GM12873 (cell line): ENCODE measurements around the gene NRXN2.

Source experiments
- TF ChIP-seq, protein P1 (sequence below): IDR thresholded peaks from 2 replicates; pipeline ENCODE4 v1.5.1; 2012; ENCODE audit warnings: low read depth, mild to moderate bottlenecking, moderate library complexity, low read length, control low read depth; ENCODE audit not compliant: insufficient read depth; ENCODE audit errors: missing control alignments

The NRXN2 gene

DNA sequence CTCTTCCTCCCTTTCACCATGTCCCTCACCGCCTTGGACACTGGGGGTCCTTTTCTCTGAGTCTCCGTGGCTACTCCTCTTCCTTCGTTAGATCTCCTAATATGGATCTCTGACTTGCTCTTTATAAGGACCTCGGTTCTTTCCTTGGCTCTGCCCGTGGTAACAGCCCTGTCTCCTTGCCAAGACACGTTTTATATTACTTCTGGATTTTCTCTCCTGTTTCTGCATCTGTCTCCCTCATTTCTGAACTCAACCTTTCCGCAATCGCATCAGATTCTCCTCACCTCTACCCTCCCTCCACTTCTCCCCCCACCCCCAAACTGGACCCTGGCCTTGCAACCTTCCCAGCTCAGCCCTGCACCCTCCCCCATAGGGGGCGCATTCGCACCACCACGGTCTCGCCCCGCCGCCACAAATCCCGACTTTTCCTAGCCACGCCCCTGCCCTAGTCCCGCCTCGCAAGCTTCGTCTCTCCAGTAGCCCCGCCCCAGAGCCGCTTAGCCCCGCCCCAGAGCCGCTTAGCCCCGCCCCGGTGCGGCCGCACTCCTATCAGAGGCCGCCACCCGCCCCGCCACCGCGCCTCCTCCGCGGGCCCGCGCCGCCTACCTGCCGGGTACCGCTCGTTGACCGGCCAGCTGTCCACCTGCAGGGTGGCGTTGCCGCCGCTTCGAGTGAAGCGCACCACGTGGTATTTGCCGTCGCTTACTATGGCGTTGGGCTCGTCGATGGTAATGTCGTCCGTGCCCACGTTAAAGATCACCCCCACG is 93.0 kb downstream of the NRXN2 start:
- TF ChIP-seq, protein P1, sequence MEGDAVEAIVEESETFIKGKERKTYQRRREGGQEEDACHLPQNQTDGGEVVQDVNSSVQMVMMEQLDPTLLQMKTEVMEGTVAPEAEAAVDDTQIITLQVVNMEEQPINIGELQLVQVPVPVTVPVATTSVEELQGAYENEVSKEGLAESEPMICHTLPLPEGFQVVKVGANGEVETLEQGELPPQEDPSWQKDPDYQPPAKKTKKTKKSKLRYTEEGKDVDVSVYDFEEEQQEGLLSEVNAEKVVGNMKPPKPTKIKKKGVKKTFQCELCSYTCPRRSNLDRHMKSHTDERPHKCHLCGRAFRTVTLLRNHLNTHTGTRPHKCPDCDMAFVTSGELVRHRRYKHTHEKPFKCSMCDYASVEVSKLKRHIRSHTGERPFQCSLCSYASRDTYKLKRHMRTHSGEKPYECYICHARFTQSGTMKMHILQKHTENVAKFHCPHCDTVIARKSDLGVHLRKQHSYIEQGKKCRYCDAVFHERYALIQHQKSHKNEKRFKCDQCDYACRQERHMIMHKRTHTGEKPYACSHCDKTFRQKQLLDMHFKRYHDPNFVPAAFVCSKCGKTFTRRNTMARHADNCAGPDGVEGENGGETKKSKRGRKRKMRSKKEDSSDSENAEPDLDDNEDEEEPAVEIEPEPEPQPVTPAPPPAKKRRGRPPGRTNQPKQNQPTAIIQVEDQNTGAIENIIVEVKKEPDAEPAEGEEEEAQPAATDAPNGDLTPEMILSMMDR = no peak

DNA sequence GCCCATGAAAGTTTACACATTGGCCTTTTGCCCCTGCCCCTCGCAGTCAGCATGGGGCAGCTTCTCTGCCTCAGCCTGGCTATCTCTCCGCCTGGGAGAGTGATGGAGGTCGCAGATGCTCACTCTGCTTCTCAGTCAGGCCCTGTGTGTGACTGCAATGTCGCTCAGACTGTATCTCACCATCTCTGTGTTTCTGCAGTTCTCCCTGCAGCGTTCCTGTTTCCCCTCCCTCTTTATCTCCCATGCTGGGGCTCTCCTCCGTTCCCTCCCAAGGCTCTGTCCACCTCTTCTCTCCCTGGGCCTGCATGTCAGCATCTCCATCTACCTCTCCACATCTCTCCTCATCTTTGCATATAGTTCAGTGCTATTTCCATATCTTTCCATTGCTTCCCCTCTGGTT is 93.9 kb downstream of the NRXN2 start:
- TF ChIP-seq, protein P1 = no peak

DNA sequence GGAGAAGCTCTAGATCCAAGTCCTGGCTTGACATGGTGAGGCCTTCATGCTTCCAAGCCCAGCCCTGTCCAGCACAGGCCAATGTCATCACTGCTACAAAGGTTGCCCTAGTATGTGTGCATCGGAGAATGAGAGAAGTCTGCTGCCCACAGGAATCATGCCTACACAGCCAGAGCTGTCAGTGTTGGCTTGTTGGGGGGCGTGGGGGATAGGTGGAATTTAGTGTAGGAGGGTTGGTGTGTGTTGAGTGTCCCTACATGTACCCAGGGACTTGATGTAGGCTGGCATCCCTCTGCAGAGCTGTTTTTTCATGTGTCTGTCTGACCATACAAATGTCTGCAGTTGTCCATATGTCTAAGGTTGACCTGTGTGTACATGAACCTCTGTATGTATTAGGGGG is 94.4 kb downstream of the NRXN2 start:
- TF ChIP-seq, protein P1 = no peak

DNA sequence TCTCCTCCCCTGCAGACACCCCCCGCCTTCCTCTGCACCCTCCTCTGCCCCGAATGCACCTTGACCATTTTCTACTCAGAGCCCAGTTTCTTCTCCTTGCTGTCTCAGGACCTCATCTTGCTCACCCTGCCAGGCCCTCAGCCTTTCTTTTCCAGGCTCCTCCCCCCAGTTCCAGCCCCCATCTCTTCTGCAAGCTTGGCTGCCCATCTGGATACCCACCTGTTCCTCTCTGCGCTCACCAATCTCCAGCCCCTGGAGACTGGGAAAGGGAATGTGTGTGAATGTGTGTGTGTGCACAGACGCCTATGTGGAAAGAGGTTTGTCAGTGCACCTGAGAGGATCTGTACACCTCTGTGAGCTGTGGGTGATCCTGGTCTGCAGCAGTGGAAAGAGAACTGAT is 95.6 kb downstream of the NRXN2 start:
- TF ChIP-seq, protein P1 = no peak

DNA sequence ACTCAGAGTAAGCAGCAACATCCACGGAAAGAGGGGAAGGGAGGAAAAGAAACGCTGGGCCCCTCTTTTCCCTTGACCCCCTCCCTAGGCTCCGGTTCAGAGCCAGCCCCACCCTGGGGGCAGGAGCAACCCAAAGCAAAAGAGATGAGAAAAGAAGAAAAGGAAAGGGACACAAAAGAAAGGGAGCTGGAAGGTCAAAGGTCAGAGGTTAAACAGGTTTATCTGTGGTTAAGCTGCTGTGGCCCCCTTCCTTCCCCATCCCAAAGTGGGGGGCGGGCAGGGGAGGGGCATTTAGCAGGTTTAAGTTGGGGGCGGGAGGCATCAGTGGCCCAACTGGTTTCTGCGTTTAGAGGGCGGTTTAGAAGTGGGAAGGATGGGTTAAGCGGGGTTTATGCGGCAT is 96.4 kb downstream of the NRXN2 start:
- TF ChIP-seq, protein P1 = no peak

DNA sequence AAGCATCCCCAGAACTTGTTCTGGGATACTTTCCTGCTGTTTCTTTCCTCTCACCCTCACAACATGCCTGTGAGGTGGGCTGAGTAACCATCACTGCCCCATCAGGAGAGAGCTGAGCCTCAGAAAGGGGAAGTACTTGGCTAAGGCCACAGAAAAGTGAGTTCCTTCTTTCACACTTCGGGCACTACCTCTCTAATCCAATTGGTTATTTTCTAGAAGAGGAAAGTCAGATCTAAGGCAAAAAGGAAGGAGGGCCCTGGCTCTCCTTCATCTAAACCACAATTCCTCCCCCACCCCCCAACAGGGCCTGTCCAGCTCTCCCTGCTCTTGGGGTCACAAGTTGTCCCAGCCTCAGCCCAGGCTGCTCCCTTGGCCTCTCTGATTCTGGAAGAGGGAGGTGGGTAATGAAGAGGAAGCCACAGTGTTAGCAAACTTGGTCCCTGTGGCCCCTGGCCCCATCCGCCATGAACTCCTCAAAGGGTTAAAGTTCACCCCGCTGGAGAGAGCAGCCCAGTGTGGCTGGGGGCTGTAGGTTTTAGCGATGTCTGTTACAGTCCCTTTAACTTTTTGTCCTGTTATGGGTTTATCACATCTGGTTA is 98.0 kb downstream of the NRXN2 start:
- TF ChIP-seq, protein P1 = no peak

DNA sequence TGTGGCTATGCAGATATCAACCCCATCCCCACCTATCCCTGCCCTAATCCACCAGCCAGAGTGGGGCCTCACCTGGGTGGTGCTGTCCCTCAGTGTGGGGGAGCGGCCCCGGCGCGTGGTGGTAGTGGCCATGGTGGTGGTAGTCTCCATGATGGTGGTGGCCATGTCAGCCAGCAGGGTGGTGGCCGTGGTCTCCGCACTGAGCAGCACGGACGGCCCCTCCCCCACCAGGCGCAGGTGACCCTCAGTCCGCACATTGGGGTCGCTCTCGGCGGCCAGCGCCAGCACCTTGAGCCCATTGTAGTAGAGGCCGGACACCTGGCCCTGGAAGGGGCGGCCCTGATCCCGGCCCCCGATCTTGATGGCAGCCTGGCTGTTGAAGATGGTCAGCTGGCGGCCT is 100.3 kb downstream of the NRXN2 start:
- TF ChIP-seq, protein P1 = no peak
